ENCODE measurements around the gene DAP.

DAP gene

DNA sequence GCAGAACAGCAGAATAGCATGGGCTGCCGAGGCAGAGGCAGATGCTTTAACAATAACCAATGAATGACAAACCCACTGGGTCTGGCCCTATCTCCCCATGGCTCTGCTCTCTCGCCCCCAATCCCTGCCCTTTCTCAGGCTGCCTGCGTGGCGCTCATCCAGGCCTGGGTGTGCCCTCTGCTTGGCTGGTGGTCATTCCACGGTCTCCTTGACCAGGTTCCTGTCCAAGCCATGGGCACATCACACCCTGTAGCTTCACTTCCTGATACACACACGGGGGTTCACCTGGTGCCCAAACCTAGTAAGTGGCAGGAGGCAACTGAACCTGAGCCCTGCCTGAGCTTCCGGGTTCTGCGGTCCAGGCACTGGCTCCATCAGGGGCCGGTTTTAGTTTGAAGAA, 87.6 kb downstream of the DAP start:
- H3K27ac ChIP-seq, result no peak overlapping the region
- no peak for DNase-seq (ENCODE audit: low spot score)
- no peak overlapping the region for H3K4me3 ChIP-seq
- TF ChIP-seq, protein P1, sequence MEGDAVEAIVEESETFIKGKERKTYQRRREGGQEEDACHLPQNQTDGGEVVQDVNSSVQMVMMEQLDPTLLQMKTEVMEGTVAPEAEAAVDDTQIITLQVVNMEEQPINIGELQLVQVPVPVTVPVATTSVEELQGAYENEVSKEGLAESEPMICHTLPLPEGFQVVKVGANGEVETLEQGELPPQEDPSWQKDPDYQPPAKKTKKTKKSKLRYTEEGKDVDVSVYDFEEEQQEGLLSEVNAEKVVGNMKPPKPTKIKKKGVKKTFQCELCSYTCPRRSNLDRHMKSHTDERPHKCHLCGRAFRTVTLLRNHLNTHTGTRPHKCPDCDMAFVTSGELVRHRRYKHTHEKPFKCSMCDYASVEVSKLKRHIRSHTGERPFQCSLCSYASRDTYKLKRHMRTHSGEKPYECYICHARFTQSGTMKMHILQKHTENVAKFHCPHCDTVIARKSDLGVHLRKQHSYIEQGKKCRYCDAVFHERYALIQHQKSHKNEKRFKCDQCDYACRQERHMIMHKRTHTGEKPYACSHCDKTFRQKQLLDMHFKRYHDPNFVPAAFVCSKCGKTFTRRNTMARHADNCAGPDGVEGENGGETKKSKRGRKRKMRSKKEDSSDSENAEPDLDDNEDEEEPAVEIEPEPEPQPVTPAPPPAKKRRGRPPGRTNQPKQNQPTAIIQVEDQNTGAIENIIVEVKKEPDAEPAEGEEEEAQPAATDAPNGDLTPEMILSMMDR (IDR thresholded peaks at IDR 0.05), result no peak

DNA sequence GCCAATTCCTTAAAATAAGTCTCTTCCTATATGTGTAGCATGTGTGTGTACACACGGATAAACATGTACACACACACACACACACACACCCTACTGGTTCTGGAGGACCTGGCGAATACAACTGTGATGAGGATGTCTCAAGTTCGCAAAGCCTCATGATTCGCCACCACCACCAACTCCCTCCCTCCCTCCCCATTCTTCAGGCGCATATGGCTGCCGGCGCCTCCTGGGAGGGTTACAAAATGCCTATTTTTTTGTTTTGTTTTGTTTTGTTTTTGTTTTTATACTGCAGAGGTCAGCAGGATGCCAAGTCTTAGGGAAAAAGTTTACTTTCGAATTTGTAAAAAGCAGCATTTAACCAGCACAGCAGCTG, 88.0 kb downstream of the DAP start:
- no peak for DNase-seq (ENCODE audit: low spot score)
- Histone ChIP-seq H3K27ac (no peak overlapping the region), H3K4me3 (no peak overlapping the region)
- TF ChIP-seq, protein P1 (IDR thresholded peaks at IDR 0.05), result no peak

GRCh38 chr5:10672146-10673016, 88.7 kb downstream of the DAP start:
- H3K27ac ChIP-seq, result no peak overlapping the region
- DNase-seq (ENCODE audit: low spot score), result no peak
- TF ChIP-seq, protein P1 (IDR thresholded peaks at IDR 0.05), result no peak
- no peak overlapping the region for H3K4me3 ChIP-seq

DNA sequence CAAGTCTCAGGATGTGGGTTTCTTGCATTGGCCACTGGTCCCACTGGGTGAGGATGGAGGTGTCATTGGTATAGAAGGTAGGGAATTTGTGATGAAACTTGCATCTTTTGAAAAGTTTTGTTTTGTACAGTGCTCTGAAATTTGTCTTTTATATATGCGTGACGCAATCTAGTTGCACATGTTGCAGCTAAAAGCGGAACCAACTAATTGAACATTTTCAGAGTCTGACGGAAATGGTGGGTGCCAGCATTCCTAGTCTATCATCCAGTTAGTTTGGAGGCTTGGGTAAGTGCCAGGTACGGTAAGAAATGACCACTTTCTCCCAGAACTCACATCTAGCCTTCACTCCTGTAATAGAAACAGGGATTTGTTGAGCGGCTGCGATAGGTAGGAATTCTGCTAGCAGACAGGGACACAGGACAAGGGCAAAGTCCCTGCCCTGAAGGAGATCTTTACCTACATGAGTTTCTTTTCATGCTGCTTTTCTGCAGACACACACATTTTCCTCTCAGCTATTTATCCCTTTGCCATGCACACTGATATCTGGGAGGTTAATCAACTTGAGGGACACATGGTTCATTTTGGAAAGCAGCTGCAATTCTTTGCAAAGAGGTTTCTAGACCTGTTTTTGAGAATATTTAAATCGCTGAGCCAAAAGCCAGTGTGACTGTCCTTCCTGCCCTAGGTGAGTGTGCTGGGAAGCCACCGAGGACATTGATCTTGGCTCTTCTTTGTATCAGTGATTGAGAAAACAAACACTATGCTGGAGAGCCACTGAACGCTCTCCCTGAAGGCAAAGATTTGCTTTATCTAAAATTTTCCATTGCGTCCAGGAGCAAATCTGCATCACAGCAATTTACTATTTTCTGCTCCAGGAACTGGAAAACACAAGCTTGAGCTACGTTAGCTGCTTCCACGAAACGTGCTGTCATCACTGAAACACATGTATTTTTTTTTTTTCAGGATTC, 89.7 kb downstream of the DAP start:
- Histone ChIP-seq H3K4me3 (no peak overlapping the region), H3K27ac (no peak overlapping the region)
- TF ChIP-seq, protein P1 (IDR thresholded peaks at IDR 0.05), result no peak
- DNase-seq (ENCODE audit: low spot score), result no peak

DNA sequence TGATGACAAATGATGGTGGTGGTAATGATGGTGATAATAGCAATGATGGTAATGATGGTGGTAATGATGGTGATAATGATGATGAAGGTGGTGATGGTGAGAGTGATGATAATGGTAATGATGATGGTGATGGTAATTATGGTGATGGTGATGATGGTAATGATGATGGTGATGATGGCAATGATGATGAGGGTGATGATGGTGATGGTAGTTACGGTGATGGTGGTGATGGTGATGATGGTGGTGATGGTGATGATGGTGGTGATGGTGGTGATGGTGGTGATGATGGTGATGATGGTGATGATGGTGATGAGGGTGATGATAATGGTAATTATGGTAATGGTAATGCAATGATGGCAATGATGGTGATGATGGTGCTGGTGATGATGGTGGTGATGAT, 91.1 kb downstream of the DAP start:
- H3K27ac ChIP-seq, result no peak overlapping the region
- H3K4me3 ChIP-seq, result no peak overlapping the region
- TF ChIP-seq, protein P1 (IDR thresholded peaks at IDR 0.05), result no peak
- no peak for DNase-seq (ENCODE audit: low spot score)

GRCh38 chr5:10668697-10669096, 92.3 kb downstream of the DAP start:
- no peak for DNase-seq (ENCODE audit: low spot score)
- H3K4me3 ChIP-seq, result no peak overlapping the region
- no peak overlapping the region for H3K27ac ChIP-seq
- TF ChIP-seq, protein P1 (IDR thresholded peaks at IDR 0.05), result no peak

All from coronary artery (tissue), 2 donors.